WTC11 (cell line): Measurements from ENCODE around the gene ME2. TPM values are rescaled to one million over a fixed set of nuclear protein-coding genes. Genes with fewer than 3 reads are reported as not detected.

ENCODE experiments used
- ATAC-seq: fragments of 200-7000 bp; cut with Tn5 transposase; 2 replicates; pipeline ENCODE4 v1.10.0; 2021; ENCODE audit warnings: mild to moderate bottlenecking, moderate library complexity
- CTCF ChIA-PET: fragments of 300-600 bp; sonication (Branson Sonifier 250); formaldehyde crosslinking; loops from one replicate; lab custom pipeline; 2021; ENCODE audit warnings: antibody characterized with exemption; lab: Charles Lee
- POLR2A ChIA-PET: fragments of 350-600 bp; sonication (Branson Sonifier 250); formaldehyde crosslinking; loops from one replicate; lab custom pipeline; 2021; ENCODE audit warnings: antibody characterized with exemption; lab: Charles Lee
- DNase-seq: peaks from one replicate; pipeline ENCODE4 v3.0.0; 2021; ENCODE audit warnings: low spot score
- H3K27ac Mint-ChIP-seq: 2 replicates; pipeline ENCODE4 v1.8.0; 2021; ENCODE audit warnings: mixed read lengths
- H3K27me3 Mint-ChIP-seq: 2 replicates; pipeline ENCODE4 v1.8.0; 2021; ENCODE audit warnings: low read depth, mild to moderate bottlenecking, moderate library complexity, mixed read lengths
- H3K36me3 Mint-ChIP-seq: 2 replicates; pipeline ENCODE4 v1.8.0; 2021; ENCODE audit warnings: mixed read lengths
- H3K4me1 Mint-ChIP-seq: 2 replicates; pipeline ENCODE4 v1.8.0; 2022; ENCODE audit warnings: mixed read lengths
- H3K4me3 Mint-ChIP-seq: 2 replicates; pipeline ENCODE4 v1.8.0; 2021; ENCODE audit warnings: mild to moderate bottlenecking, moderate library complexity, mixed read lengths
- H3K9me3 Mint-ChIP-seq: 2 replicates; pipeline ENCODE4 v1.8.0; 2021; ENCODE audit warnings: mixed read lengths
- CREM ChIP-seq: sonication (generic); formaldehyde crosslinking; IDR thresholded peaks from 2 replicates; pipeline ENCODE4 v1.8.1; 2022; ENCODE audit warnings: mild to moderate bottlenecking, missing genetic modification reagents, moderate library complexity
- FOXJ3 ChIP-seq: sonication (generic); formaldehyde crosslinking; IDR thresholded peaks from 2 replicates; pipeline ENCODE4 v1.9.0; 2021; ENCODE audit warnings: missing genetic modification reagents, mild to moderate bottlenecking, borderline replicate concordance
- NR2C2 ChIP-seq: sonication (generic); formaldehyde crosslinking; IDR thresholded peaks from 2 replicates; pipeline ENCODE4 v1.8.0; 2022; ENCODE audit warnings: mild to moderate bottlenecking, missing genetic modification reagents
- SMAD4 ChIP-seq: sonication (generic); formaldehyde crosslinking; IDR thresholded peaks from 2 replicates; pipeline ENCODE4 v1.8.0; 2022; ENCODE audit warnings: mild to moderate bottlenecking, missing genetic modification reagents
- SOX15 ChIP-seq: fragments of 250-450 bp; sonication (Bioruptor Pico); IDR thresholded peaks from 2 replicates; pipeline ENCODE4 v1.9.0; 2021; ENCODE audit warnings: mild to moderate bottlenecking
- ZNF317 ChIP-seq: sonication (generic); formaldehyde crosslinking; IDR thresholded peaks from 2 replicates; pipeline ENCODE4 v1.8.1; 2023; ENCODE audit warnings: low read depth, mild to moderate bottlenecking, moderate library complexity, missing genetic modification reagents, borderline replicate concordance
- total RNA-seq: library from RNA; stranded (reverse); gene quantifications from 3 replicates; pipeline ENCODE4 v1.2.3, GENCODE V29; 2021
- TF ChIP-seq, protein P1 (sequence below): sonication (generic); formaldehyde crosslinking; IDR thresholded peaks from 2 replicates; pipeline ENCODE4 v1.8.1; 2022; ENCODE audit warnings: low read depth, mild to moderate bottlenecking, moderate library complexity, missing genetic modification reagents, borderline replicate concordance
- TF ChIP-seq, protein P2 (sequence below): fragments of 250-450 bp; sonication (Bioruptor Pico); IDR thresholded peaks from 2 replicates; pipeline ENCODE4 v1.9.0; 2021; ENCODE audit warnings: mild to moderate bottlenecking
- TF ChIP-seq, protein P3 (sequence below): fragments of 250-450 bp; sonication (Bioruptor Pico); IDR thresholded peaks from 2 replicates; pipeline ENCODE4 v1.9.0; 2021; ENCODE audit warnings: moderate library complexity, mild to moderate bottlenecking, inconsistent platforms, borderline replicate concordance
- TF ChIP-seq, protein P4 (sequence below): sonication (generic); formaldehyde crosslinking; IDR thresholded peaks from 2 replicates; pipeline ENCODE4 v1.8.0; 2023; ENCODE audit warnings: mild to moderate bottlenecking, missing genetic modification reagents
- TF ChIP-seq, protein P5 (sequence below): sonication (generic); formaldehyde crosslinking; IDR thresholded peaks from 2 replicates; pipeline ENCODE4 v1.8.1; 2022; ENCODE audit warnings: mild to moderate bottlenecking, missing genetic modification reagents, moderate library complexity, borderline replicate concordance

Gene ME2
- total RNA-seq, 1 experiment from 2014 or later, result 57.0 TPM

DNA sequence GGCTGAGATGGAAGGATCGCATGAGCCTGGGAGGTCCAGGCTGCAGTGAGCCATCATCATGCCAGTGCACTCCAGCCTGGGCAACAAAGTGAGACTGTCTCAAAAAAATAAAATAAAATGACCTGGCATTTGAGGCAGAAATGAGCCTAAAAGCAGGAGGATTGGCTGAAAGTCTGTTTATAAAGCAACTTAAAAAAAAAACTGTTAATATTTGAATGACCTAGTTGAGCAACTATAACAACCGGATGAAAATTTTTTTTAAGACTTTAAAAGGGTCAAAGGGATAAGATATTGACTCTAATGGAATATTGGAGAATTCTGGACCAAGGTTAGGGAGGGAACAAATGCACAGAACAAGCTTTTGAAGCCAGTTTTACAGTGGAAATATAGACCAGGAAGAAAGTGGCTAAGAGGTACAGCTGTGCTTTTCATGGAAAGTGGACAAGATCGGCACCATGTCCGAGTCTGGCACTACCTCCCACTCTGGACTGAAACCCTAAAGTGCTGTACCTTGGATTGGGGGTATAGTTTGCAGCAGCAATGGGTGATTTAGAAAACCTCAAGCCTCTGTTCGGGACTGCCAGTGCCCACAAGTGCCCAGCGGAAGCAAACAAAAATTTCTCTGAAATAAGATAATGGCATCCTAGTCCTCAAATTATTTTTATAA is 55.8 kb downstream of the ME2 start (continued):
- TF ChIP-seq, protein P1, sequence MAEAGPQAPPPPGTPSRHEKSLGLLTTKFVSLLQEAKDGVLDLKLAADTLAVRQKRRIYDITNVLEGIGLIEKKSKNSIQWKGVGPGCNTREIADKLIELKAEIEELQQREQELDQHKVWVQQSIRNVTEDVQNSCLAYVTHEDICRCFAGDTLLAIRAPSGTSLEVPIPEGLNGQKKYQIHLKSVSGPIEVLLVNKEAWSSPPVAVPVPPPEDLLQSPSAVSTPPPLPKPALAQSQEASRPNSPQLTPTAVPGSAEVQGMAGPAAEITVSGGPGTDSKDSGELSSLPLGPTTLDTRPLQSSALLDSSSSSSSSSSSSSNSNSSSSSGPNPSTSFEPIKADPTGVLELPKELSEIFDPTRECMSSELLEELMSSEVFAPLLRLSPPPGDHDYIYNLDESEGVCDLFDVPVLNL (CRISPR knock-in tag), result no peak
- TF ChIP-seq, all 79 proteins: peak for 0

DNA sequence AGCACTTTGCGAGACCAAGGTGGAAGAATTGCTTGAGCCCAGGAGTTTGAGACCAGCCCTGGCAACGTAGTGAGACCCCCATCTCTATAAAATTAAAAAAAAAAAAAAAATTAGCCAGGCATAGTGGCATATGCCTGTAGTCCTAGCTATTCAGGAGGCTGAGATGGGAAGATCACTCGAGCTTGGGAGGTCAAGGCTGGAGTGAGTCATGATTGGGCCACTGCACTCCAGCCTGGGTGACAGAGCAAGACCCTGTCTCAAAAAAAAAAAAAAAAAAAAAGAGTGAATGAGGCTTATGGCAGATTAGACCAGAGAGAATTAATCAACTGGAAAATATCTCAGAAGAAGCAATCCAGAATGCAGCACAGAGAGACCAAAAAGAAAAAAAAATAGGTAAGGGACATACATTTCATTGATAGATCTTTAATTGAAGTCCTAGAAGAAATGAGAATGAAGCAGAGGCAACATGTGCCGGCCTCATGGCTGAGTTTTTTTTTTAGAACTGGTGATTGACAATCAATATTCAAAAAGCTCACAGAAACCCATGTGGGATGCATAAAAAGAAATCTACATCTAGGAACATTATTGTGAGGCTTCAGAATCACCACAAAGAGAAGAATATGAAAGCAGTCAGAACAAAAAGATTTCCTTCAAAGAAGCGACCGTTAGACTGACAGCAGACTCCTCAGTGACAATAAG is 56.7 kb downstream of the ME2 start:
- 0 out of 2 replicates have a peak, but pooled peaks have one; percentile 35 for TF ChIP-seq ZNF317 (CRISPR knock-in tag)
- TF ChIP-seq, protein P2, sequence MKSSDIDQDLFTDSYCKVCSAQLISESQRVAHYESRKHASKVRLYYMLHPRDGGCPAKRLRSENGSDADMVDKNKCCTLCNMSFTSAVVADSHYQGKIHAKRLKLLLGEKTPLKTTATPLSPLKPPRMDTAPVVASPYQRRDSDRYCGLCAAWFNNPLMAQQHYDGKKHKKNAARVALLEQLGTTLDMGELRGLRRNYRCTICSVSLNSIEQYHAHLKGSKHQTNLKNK, result no peak
- Mint-ChIP-seq H3K36me3 (peaks cover 9% of the 10 kb centered on the region), H3K4me1 (no peaks in the 10 kb centered on the region), H3K27ac (no peak overlapping the region), H3K4me3 (no peak overlapping the region), H3K9me3 (no peaks in the 10 kb centered on the region), H3K27me3 (no peaks in the 10 kb centered on the region)
- ATAC-seq, result no peak
- no peak for DNase-seq
- ChIA-PET POLR2A (interaction anchor here (1.0 kb wide), 1 partner anchor 32 kb away, joined by 3 read pairs; the partner anchor contains the start of gene ELAC1), CTCF (no interaction called here)

DNA sequence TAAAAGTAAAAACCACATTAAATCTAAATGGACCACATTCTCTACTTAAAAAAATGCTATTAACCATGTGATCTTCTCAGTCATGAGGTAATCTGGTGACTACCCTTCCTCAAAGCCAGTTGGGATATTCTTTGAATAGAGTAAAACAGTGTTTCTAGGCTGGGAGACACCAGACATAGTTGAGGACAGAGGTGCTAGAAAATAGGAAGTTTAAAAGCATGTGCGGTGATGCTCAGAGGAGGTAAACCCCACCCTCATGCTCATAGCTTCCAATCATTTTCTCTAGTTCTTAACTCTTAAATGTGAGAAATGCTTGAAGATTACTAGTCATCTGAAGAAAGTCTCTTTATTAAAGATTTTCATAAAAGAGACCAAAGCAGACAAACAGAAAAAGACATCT is 58.3 kb downstream of the ME2 start:
- POLR2A ChIA-PET, result no interaction called here
- ATAC-seq, result no peak
- CTCF ChIA-PET, result no interaction called here
- H3K4me3 Mint-ChIP-seq, result no peak overlapping the region
- H3K27ac Mint-ChIP-seq, result no peak overlapping the region
- no peak for DNase-seq
- no peak for TF ChIP-seq SOX15 (CRISPR knock-in tag)
- TF ChIP-seq, protein P3, sequence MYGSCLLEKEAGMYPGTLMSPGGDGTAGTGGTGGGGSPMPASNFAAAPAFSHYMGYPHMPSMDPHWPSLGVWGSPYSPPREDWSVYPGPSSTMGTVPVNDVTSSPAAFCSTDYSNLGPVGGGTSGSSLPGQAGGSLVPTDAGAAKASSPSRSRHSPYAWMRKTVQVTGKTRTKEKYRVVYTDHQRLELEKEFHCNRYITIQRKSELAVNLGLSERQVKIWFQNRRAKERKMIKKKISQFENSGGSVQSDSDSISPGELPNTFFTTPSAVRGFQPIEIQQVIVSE (CRISPR knock-in tag), result no peak
- TF ChIP-seq, protein P4, sequence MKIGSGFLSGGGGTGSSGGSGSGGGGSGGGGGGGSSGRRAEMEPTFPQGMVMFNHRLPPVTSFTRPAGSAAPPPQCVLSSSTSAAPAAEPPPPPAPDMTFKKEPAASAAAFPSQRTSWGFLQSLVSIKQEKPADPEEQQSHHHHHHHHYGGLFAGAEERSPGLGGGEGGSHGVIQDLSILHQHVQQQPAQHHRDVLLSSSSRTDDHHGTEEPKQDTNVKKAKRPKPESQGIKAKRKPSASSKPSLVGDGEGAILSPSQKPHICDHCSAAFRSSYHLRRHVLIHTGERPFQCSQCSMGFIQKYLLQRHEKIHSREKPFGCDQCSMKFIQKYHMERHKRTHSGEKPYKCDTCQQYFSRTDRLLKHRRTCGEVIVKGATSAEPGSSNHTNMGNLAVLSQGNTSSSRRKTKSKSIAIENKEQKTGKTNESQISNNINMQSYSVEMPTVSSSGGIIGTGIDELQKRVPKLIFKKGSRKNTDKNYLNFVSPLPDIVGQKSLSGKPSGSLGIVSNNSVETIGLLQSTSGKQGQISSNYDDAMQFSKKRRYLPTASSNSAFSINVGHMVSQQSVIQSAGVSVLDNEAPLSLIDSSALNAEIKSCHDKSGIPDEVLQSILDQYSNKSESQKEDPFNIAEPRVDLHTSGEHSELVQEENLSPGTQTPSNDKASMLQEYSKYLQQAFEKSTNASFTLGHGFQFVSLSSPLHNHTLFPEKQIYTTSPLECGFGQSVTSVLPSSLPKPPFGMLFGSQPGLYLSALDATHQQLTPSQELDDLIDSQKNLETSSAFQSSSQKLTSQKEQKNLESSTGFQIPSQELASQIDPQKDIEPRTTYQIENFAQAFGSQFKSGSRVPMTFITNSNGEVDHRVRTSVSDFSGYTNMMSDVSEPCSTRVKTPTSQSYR, result no peak
- no peak for TF ChIP-seq FOXJ3
- TF ChIP-seq CREM (CRISPR knock-in tag), result no peak
- TF ChIP-seq, protein P5, sequence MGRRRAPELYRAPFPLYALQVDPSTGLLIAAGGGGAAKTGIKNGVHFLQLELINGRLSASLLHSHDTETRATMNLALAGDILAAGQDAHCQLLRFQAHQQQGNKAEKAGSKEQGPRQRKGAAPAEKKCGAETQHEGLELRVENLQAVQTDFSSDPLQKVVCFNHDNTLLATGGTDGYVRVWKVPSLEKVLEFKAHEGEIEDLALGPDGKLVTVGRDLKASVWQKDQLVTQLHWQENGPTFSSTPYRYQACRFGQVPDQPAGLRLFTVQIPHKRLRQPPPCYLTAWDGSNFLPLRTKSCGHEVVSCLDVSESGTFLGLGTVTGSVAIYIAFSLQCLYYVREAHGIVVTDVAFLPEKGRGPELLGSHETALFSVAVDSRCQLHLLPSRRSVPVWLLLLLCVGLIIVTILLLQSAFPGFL (CRISPR knock-in tag), result no peak
- no peak for TF ChIP-seq SMAD4 (CRISPR knock-in tag)
- TF ChIP-seq, all 79 proteins: peak for 0
- H3K9me3 Mint-ChIP-seq, result no peaks in the 10 kb centered on the region
- H3K4me1 Mint-ChIP-seq, result no peaks in the 10 kb centered on the region
- peaks cover 13% of the 10 kb centered on the region for H3K36me3 Mint-ChIP-seq
- H3K27me3 Mint-ChIP-seq, result no peaks in the 10 kb centered on the region

DNA sequence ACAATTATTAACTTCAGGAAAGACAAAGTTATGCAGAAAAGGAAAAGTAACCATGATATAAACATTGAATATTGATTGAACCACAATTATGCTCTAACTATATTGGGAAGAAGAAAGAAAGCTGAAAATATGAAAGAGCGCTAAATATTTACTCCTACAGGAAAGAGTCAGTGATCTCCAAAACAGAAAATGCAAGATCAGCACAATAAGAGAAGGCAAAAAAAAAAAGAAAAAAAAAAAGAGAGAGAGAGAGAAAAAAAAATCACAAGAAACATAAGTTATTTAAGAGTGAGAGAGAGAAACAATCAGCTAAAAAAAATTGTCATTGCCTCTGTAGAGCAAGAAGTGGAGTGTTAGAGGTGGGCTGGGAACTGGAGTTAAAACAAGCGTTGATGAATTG is 60.0 kb downstream of the ME2 start:
- no peak overlapping the region for H3K4me3 Mint-ChIP-seq
- DNase-seq (no peak), ATAC-seq (no peak)
- H3K27me3 Mint-ChIP-seq, result no peaks in the 10 kb centered on the region
- CTCF ChIA-PET, result interaction anchor here (0.6 kb wide), 2 partner anchors 43 to 95 kb away, joined by 3 to 5 read pairs; no protein-coding TSS in a partner anchor
- H3K27ac Mint-ChIP-seq, result no peak overlapping the region
- H3K36me3 Mint-ChIP-seq, result peaks cover 13% of the 10 kb centered on the region
- no peaks in the 10 kb centered on the region for H3K4me1 Mint-ChIP-seq
- TF ChIP-seq NR2C2 (CRISPR knock-in tag), result no peak
- POLR2A ChIA-PET, result interaction anchor here (0.5 kb wide), 1 partner anchor 117 kb away, joined by 4 read pairs; no protein-coding TSS in a partner anchor
- H3K9me3 Mint-ChIP-seq, result no peaks in the 10 kb centered on the region
